ENCODE data around the gene SLC39A3.
"Not testable (repeated sequence)": the region's sequence is repeated elsewhere in the genome, so short reads cannot be mapped to it uniquely, and the experiment has no call there.

The SLC39A3 gene

GRCh38 chr19:2717638-2718541, 21.9 kb downstream of the SLC39A3 start:
- FAIRE-seq, result no peak
- TF ChIP-seq PAX5 (IDR thresholded peaks at IDR 0.05; ENCODE audit: insufficient read depth, low read length, severe bottlenecking) (no peak), POLR2A (IDR thresholded peaks at IDR 0.05; ENCODE audit: low read depth, low read length) (no peak), POU2F2 (IDR thresholded peaks at IDR 0.05; ENCODE audit: low read depth, low read length) (no peak), SPI1 (IDR thresholded peaks at IDR 0.05; ENCODE audit: low read depth, low read length) (no peak), POLR2AphosphoS5 (IDR thresholded peaks at IDR 0.05; ENCODE audit: low read depth, low read length) (no peak), TAF1 (IDR thresholded peaks at IDR 0.05; ENCODE audit: low read depth, low read length) (no peak)
- no peak for DNase-seq (ENCODE audit: insufficient read length, low spot score)

- TF ChIP-seq TAF1 (IDR thresholded peaks at IDR 0.05; ENCODE audit: low read depth, low read length) (no peak), PAX5 (IDR thresholded peaks at IDR 0.05; ENCODE audit: insufficient read depth, low read length, severe bottlenecking) (no peak), POU2F2 (IDR thresholded peaks at IDR 0.05; ENCODE audit: low read depth, low read length) (no peak), SPI1 (IDR thresholded peaks at IDR 0.05; ENCODE audit: low read depth, low read length) (no peak), POLR2A (IDR thresholded peaks at IDR 0.05; ENCODE audit: low read depth, low read length) (no peak), POLR2AphosphoS5 (IDR thresholded peaks at IDR 0.05; ENCODE audit: low read depth, low read length) (no peak)
- no peak for FAIRE-seq
- DNase-seq (ENCODE audit: insufficient read length, low spot score), result no peak
These were observed 22.8 kb downstream of the SLC39A3 start for GRCh38 chr19:2716722-2717637.

- no peak for DNase-seq (ENCODE audit: insufficient read length, low spot score)
- FAIRE-seq, result no peak
- TF ChIP-seq PAX5 (IDR thresholded peaks at IDR 0.05; ENCODE audit: insufficient read depth, low read length, severe bottlenecking) (no peak), POLR2AphosphoS5 (IDR thresholded peaks at IDR 0.05; ENCODE audit: low read depth, low read length) (no peak), TAF1 (IDR thresholded peaks at IDR 0.05; ENCODE audit: low read depth, low read length) (no peak), SPI1 (IDR thresholded peaks at IDR 0.05; ENCODE audit: low read depth, low read length) (no peak), POU2F2 (IDR thresholded peaks at IDR 0.05; ENCODE audit: low read depth, low read length) (no peak), POLR2A (IDR thresholded peaks at IDR 0.05; ENCODE audit: low read depth, low read length) (no peak)
These were observed 23.6 kb downstream of the SLC39A3 start for GRCh38 chr19:2716275-2716650.

- TF ChIP-seq POLR2A (IDR thresholded peaks at IDR 0.05; ENCODE audit: low read depth, low read length) (no peak), POU2F2 (IDR thresholded peaks at IDR 0.05; ENCODE audit: low read depth, low read length) (no peak), SPI1 (IDR thresholded peaks at IDR 0.05; ENCODE audit: low read depth, low read length) (no peak), POLR2AphosphoS5 (IDR thresholded peaks at IDR 0.05; ENCODE audit: low read depth, low read length) (no peak), PAX5 (IDR thresholded peaks at IDR 0.05; ENCODE audit: insufficient read depth, low read length, severe bottlenecking) (no peak), TAF1 (IDR thresholded peaks at IDR 0.05; ENCODE audit: low read depth, low read length) (no peak)
- peak; percentile 72 for FAIRE-seq
- no peak for DNase-seq (ENCODE audit: insufficient read length, low spot score)
These were observed 24.1 kb downstream of the SLC39A3 start for GRCh38 chr19:2715470-2716274.

GRCh38 chr19:2714531-2715269, 25.1 kb downstream of the SLC39A3 start:
- FAIRE-seq (no peak), DNase-seq (ENCODE audit: insufficient read length, low spot score) (no peak)
- TF ChIP-seq PAX5 (IDR thresholded peaks at IDR 0.05; ENCODE audit: insufficient read depth, low read length, severe bottlenecking), result no peak
- no peak for TF ChIP-seq POLR2AphosphoS5 (IDR thresholded peaks at IDR 0.05; ENCODE audit: low read depth, low read length)
- TF ChIP-seq POU2F2 (IDR thresholded peaks at IDR 0.05; ENCODE audit: low read depth, low read length), result no peak
- no peak for TF ChIP-seq SPI1 (IDR thresholded peaks at IDR 0.05; ENCODE audit: low read depth, low read length)
- no peak for TF ChIP-seq POLR2A (IDR thresholded peaks at IDR 0.05; ENCODE audit: low read depth, low read length)
- no peak for TF ChIP-seq TAF1 (IDR thresholded peaks at IDR 0.05; ENCODE audit: low read depth, low read length)

GRCh38 chr19:2714102-2714501, 25.7 kb downstream of the SLC39A3 start:
- DNase-seq (ENCODE audit: insufficient read length, low spot score); FAIRE-seq: not testable (repeated sequence)

- DNase-seq (ENCODE audit: insufficient read length, low spot score); FAIRE-seq: not testable (repeated sequence)
These were observed 26.6 kb downstream of the SLC39A3 start for GRCh38 chr19:2713170-2713569.

- FAIRE-seq (peak; percentile 71), DNase-seq (ENCODE audit: insufficient read length, low spot score) (no peak)
- TF ChIP-seq PAX5 (IDR thresholded peaks at IDR 0.05; ENCODE audit: insufficient read depth, low read length, severe bottlenecking) (no peak), POU2F2 (IDR thresholded peaks at IDR 0.05; ENCODE audit: low read depth, low read length) (no peak), POLR2AphosphoS5 (IDR thresholded peaks at IDR 0.05; ENCODE audit: low read depth, low read length) (no peak), POLR2A (IDR thresholded peaks at IDR 0.05; ENCODE audit: low read depth, low read length) (no peak)
These were observed 28.0 kb downstream of the SLC39A3 start for GRCh38 chr19:2711875-2712205.

Data from GM12891 (cell line).